Spleen (tissue), 7 donors: ENCODE results near the gene HJV.

Experiments
- POLR2A ChIP-seq, 3 donors: fragments of 450-650 bp; IDR thresholded peaks; one replicate each; pipeline ENCODE4 v1.5.1; 2017; ENCODE audit warnings: antibody characterized with exemption in 3 of 3, mild to moderate bottlenecking in 1 of 3
- POLR2AphosphoS5 ChIP-seq, 3 donors: sonication (generic); formaldehyde crosslinking; IDR thresholded peaks; one replicate each; pipeline ENCODE4 v1.5.1; 2017; ENCODE audit warnings: antibody characterized with exemption in 3 of 3
- TF ChIP-seq, protein P1 (sequence below), 11 experiments: fragments of 200-600 bp in 7 of 11; fragments of 450-650 bp in 4 of 11; sonication (generic) in 4 of 11; IDR thresholded peaks in 8 of 11; conservative IDR thresholded peaks in 3 of 11; 1 replicate in 7 of 11; 2 replicates in 4 of 11; pipeline versions ENCODE4 v1.4.0 to v1.8.0; 2016 to 2021; ENCODE audit warnings: antibody characterized with exemption in 11 of 11, inconsistent platforms in 4 of 11, mild to moderate bottlenecking in 1 of 11
- donor health status: DM: no; HTN: no; CAD: no; lungs with moderate emphysema.
- donor health status: DM: no; HTN: no; CAD: no.
- donor health status: DM: no; HTN: no; CAD: no.

GRCh38 chr1:146029117-146029516 lies 7.6 kb upstream of the HJV start:
- no peak for TF ChIP-seq POLR2A (IDR thresholded peaks at IDR 0.05)
- TF ChIP-seq, protein P1, sequence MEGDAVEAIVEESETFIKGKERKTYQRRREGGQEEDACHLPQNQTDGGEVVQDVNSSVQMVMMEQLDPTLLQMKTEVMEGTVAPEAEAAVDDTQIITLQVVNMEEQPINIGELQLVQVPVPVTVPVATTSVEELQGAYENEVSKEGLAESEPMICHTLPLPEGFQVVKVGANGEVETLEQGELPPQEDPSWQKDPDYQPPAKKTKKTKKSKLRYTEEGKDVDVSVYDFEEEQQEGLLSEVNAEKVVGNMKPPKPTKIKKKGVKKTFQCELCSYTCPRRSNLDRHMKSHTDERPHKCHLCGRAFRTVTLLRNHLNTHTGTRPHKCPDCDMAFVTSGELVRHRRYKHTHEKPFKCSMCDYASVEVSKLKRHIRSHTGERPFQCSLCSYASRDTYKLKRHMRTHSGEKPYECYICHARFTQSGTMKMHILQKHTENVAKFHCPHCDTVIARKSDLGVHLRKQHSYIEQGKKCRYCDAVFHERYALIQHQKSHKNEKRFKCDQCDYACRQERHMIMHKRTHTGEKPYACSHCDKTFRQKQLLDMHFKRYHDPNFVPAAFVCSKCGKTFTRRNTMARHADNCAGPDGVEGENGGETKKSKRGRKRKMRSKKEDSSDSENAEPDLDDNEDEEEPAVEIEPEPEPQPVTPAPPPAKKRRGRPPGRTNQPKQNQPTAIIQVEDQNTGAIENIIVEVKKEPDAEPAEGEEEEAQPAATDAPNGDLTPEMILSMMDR (IDR thresholded peaks at IDR 0.05 in 8 of 11, conservative IDR thresholded peaks at IDR 0.05 in 3 of 11) = no peak
- TF ChIP-seq POLR2AphosphoS5 (IDR thresholded peaks at IDR 0.05) = no peak
